GM12878 (cell line): ENCODE results near the gene HUS1B. TPM values are rescaled to one million over a fixed set of nuclear protein-coding genes. Genes with fewer than 3 reads are reported as not detected.

ENCODE experiments used
- ATAC-seq: fragments of 200-7000 bp; cut with Tn5 transposase; 3 replicates; pipeline ENCODE4 v1.9.1; 2020; ENCODE audit warnings: mild to moderate bottlenecking, moderate library complexity
- BruUV-seq: library from RNA; stranded (reverse); fragments of 400-500 nt; replicated peaks from 2 replicates; lab custom pipeline; 2021; lab: Mats Ljungman, UMichigan
- CTCF ChIA-PET: fragments of 300-600 bp; sonication (Branson Sonifier 250); formaldehyde crosslinking; extraction: SDS; loops from one replicate; lab custom pipeline; 2021; ENCODE audit warnings: inconsistent platforms; lab: Yijun Ruan, JAX
- POLR2A ChIA-PET: fragments of 350-600 bp; formaldehyde crosslinking; extraction: SDS; loops from one replicate; lab custom pipeline; 2021; ENCODE audit warnings: inconsistent platforms; lab: Charles Lee
- RAD21 ChIA-PET: fragments of 300-600 bp; sonication (Branson Sonifier 250); formaldehyde crosslinking; loops from one replicate; lab custom pipeline; 2023; ENCODE audit warnings: antibody characterized with exemption; ENCODE audit not compliant: unreplicated experiment; lab: Charles Lee
- SMC1A ChIA-PET: fragments of 300-600 bp; sonication (Branson Sonifier 250); formaldehyde crosslinking; loops from one replicate; lab custom pipeline; 2023; ENCODE audit not compliant: unreplicated experiment, uncharacterized antibody; lab: Charles Lee
- DNase-seq: peaks from one replicate; pipeline ENCODE4 v3.0.0-alpha.2; 2011; ENCODE audit warnings: low read depth, low spot score
- FAIRE-seq: peaks from 3 replicates; lab custom pipeline; 2011; peaks lifted over from hg19 to GRCh38; lab: Jason Lieb, UNC
- H2AFZ ChIP-seq: 2 replicates; pipeline ENCODE4 v1.6.0; 2011; ENCODE audit warnings: low read depth, low read length, control low read depth; ENCODE audit not compliant: control insufficient read depth
- H3K27ac ChIP-seq: 2 replicates; pipeline ENCODE4 v1.5.1; 2011; ENCODE audit warnings: control low read depth; ENCODE audit not compliant: control insufficient read depth, insufficient read depth
- H3K27me3 ChIP-seq, 2 experiments: replicated peaks in 1 of 2; 2 replicates each; pipeline versions ENCODE4 v1.6.0 to v1.6.1; 2011; ENCODE audit warnings: low read length in 1 of 2; ENCODE audit not compliant: control insufficient read depth in 2 of 2, insufficient read depth in 2 of 2
- H3K36me3 ChIP-seq, 2 experiments: 2 replicates each; pipeline ENCODE4 v1.5.1; 2011; ENCODE audit warnings: low read length in 1 of 2; ENCODE audit not compliant: control insufficient read depth in 2 of 2, insufficient read depth in 2 of 2
- H3K4me1 ChIP-seq: 2 replicates; pipeline ENCODE4 v1.6.1; 2011; ENCODE audit warnings: mild to moderate bottlenecking, low read length, moderate library complexity, mixed read lengths; ENCODE audit not compliant: control insufficient read depth, insufficient read depth
- H3K4me2 ChIP-seq: 2 replicates; pipeline ENCODE4 v1.6.0; 2011; ENCODE audit warnings: control low read depth; ENCODE audit not compliant: control insufficient read depth, insufficient read depth
- H3K4me3 ChIP-seq: fragments of 200-600 bp; sonication (generic); 2 replicates; pipeline ENCODE4 v1.5.1; 2016
- H3K79me2 ChIP-seq: 2 replicates; pipeline ENCODE4 v1.6.0; 2011; ENCODE audit warnings: low read length; ENCODE audit not compliant: control insufficient read depth, insufficient read depth
- H3K9ac ChIP-seq: 2 replicates; pipeline ENCODE4 v1.8.0; 2011; ENCODE audit warnings: low read length, control low read depth, mixed read lengths; ENCODE audit not compliant: control insufficient read depth, insufficient read depth
- H3K9me3 ChIP-seq: replicated peaks from 3 replicates; pipeline ENCODE4 v1.5.1; 2011; ENCODE audit warnings: mild to moderate bottlenecking, low read length; ENCODE audit not compliant: control insufficient read depth, insufficient read depth
- H4K20me1 ChIP-seq: 2 replicates; pipeline ENCODE4 v1.6.0; 2011; ENCODE audit not compliant: control insufficient read depth, insufficient read depth
- ATF7 ChIP-seq: fragments of 450-650 bp; IDR thresholded peaks from 2 replicates; pipeline ENCODE4 v1.6.1; 2016; ENCODE audit warnings: low read depth, mild to moderate bottlenecking
- BCL3 ChIP-seq: IDR thresholded peaks from 2 replicates; pipeline ENCODE4 v1.6.1; 2011; ENCODE audit warnings: borderline replicate concordance, low read depth, mild to moderate bottlenecking, moderate library complexity, low read length; ENCODE audit not compliant: insufficient read depth, poor library complexity, severe bottlenecking
- EED ChIP-seq: sonication (generic); IDR thresholded peaks from 2 replicates; pipeline ENCODE4 v1.6.1; 2016; ENCODE audit warnings: antibody characterized with exemption, low read depth
- FOXM1 ChIP-seq: IDR thresholded peaks from 2 replicates; pipeline ENCODE4 v1.6.1; 2012; ENCODE audit warnings: low read depth, mild to moderate bottlenecking, inconsistent platforms, low read length, moderate library complexity
- GATAD2B ChIP-seq: fragments of 450-650 bp; conservative IDR thresholded peaks from 2 replicates; pipeline ENCODE4 v1.6.1; 2017; ENCODE audit warnings: low read depth, mild to moderate bottlenecking, moderate library complexity
- JUND ChIP-seq: IDR thresholded peaks from 2 replicates; pipeline ENCODE4 v1.6.1; 2012; ENCODE audit warnings: low read depth, mild to moderate bottlenecking, low read length, improper control_type of control experiment, moderate library complexity
- NBN ChIP-seq: fragments of 450-650 bp; IDR thresholded peaks from 2 replicates; pipeline ENCODE4 v1.6.1; 2016
- NFXL1 ChIP-seq: fragments of 450-650 bp; IDR thresholded peaks from 2 replicates; pipeline ENCODE4 v1.6.1; 2017; ENCODE audit warnings: antibody characterized with exemption, mild to moderate bottlenecking, borderline replicate concordance
- NR2C1 ChIP-seq: fragments of 450-650 bp; IDR thresholded peaks from 2 replicates; pipeline ENCODE4 v1.6.1; 2017; ENCODE audit warnings: antibody characterized with exemption, mild to moderate bottlenecking, moderate library complexity
- NRF1 ChIP-seq: conservative IDR thresholded peaks from 2 replicates; pipeline ENCODE4 v1.6.1; 2011; ENCODE audit warnings: mild to moderate bottlenecking, low read depth, low read length, improper control_type of control experiment
- SIX5 ChIP-seq: IDR thresholded peaks from 2 replicates; pipeline ENCODE4 v1.6.1; 2011; ENCODE audit warnings: mild to moderate bottlenecking, low read depth, low read length, moderate library complexity; ENCODE audit not compliant: severe bottlenecking
- SP1 ChIP-seq: IDR thresholded peaks from one replicate; pipeline ENCODE4 v1.6.1; 2011; ENCODE audit warnings: low read depth, low read length
- STAT1 ChIP-seq: fragments of 450-650 bp; conservative IDR thresholded peaks from 2 replicates; pipeline ENCODE4 v1.6.1; 2014; ENCODE audit warnings: antibody characterized with exemption, mild to moderate bottlenecking
- TCF12 ChIP-seq: IDR thresholded peaks from 2 replicates; pipeline ENCODE4 v1.6.1; 2011; ENCODE audit warnings: low read depth, mild to moderate bottlenecking, low read length
- YBX1 ChIP-seq: fragments of 450-650 bp; IDR thresholded peaks from 2 replicates; pipeline ENCODE4 v1.6.1; 2016; ENCODE audit warnings: antibody characterized with exemption
- YY1 ChIP-seq: IDR thresholded peaks from 2 replicates; pipeline ENCODE4 v1.6.1; 2011; ENCODE audit warnings: low read depth, mild to moderate bottlenecking, low read length
- ZNF217 ChIP-seq: fragments of 450-650 bp; IDR thresholded peaks from 2 replicates; pipeline ENCODE4 v1.6.1; 2017; ENCODE audit warnings: antibody characterized with exemption, mild to moderate bottlenecking
- WGBS: methylation state at CpG from one replicate; pipeline ENCODE4 v1.1.6; 2016; ENCODE audit warnings: low lambda C conversion rate; ENCODE audit not compliant: insufficient replicate concordance, insufficient coverage; ENCODE audit errors: missing lambda C conversion rate; 5-methylcytosine and 5-hydroxymethylcytosine counted together
- in situ Hi-C: fragments of 300-500 bp; cut with MboI; formaldehyde crosslinking; loops from 9 replicates; pipeline ENCODE4 v1.14.3; 2018; ENCODE audit warnings: mixed read lengths
- intact Hi-C: fragments of 100-400 bp; cut with micrococcal nuclease; formaldehyde crosslinking; loops from one replicate; pipeline ENCODE4 v1.14.2; 2022; ENCODE audit not compliant: unreplicated experiment
- polyA plus RNA-seq, 11 experiments: library from polyadenylated mRNA; depleted of rRNA in 4 of 11; unstranded in 6 of 11; stranded (reverse) in 5 of 11; fragments of >200 nt; fragmentation: Nextera tagmentation in 4 of 11; fragmentation: Illumina TruSeq in 1 of 11; extraction: Ambion mirVana in 4 of 11; extraction: Trizol in 1 of 11; gene quantifications; 1 replicate in 1 of 11; 2 replicates in 10 of 11; pipeline versions ENCODE4 v1.2.1 to v1.2.3, GENCODE V29; 2011 to 2016; ENCODE audit warnings: inconsistent platforms in 2 of 11, missing spikeins in 2 of 11, low read depth in 1 of 11
- total RNA-seq, 4 experiments: library from RNA; depleted of rRNA in 3 of 4; stranded (reverse); fragments of >200 nt in 3 of 4; fragmentation: Illumina TruSeq in 1 of 4; extraction: Trizol in 1 of 4; gene quantifications; 2 replicates each; pipeline versions ENCODE4 v1.2.1 to v1.2.3, GENCODE V29; 2013 to 2021
- TF ChIP-seq, protein P1 (sequence below): IDR thresholded peaks from 2 replicates; pipeline ENCODE4 v1.6.1; 2012; ENCODE audit warnings: low read depth, low read length, improper control_type of control experiment
- TF ChIP-seq, protein P2 (sequence below): fragments of 450-650 bp; IDR thresholded peaks from 2 replicates; pipeline ENCODE4 v1.6.1; 2017; ENCODE audit warnings: mild to moderate bottlenecking, moderate library complexity

HUS1B gene
- total and polyA plus RNA-seq, 10 of the 15 experiments (the other 5 are each of a cell fraction or from before 2014, with no cell fraction given): 0.11 to 1.3 (median 0.68) TPM; not detected in 3

- no TSS peak for BruUV-seq
- Histone ChIP-seq H3K79me2 (peaks cover 2% of the 10 kb centered on the region), H3K36me3 (peaks cover 0 to 4% of the 10 kb centered on the region in 2 experiments; a peak in 2 of 4 replicates), H3K9ac (no peak overlapping the region), H3K4me2 (no peak overlapping the region), H3K9me3 (no peaks in the 10 kb centered on the region; the same call in 2 of the 3 replicates), H2AFZ (no peak overlapping the region), H3K27ac (no peak overlapping the region), H3K4me1 (no peaks in the 10 kb centered on the region), H3K27me3 (no peaks in the 10 kb centered on the region), H4K20me1 (no peaks in the 10 kb centered on the region), H3K4me3 (no peak overlapping the region)
- 87% methylated on average over 12 of the region's 13 CpGs for WGBS
- POLR2A ChIA-PET: interaction anchor here (1.2 to 1.3 kb wide), 2 partner anchors 23 to 51 kb away, joined by 3 read pairs; no protein-coding TSS in a partner anchor
- SMC1A ChIA-PET: interaction anchor here (1.1 to 1.8 kb wide), 3 partner anchors 10 to 505 kb away, joined by 3 to 7 read pairs (median 5); no protein-coding TSS in a partner anchor
- CTCF ChIA-PET: interaction anchor here (0.8 to 2.0 kb wide), 5 partner anchors 13 to 271 kb away, joined by 3 to 4 read pairs (median 3); no protein-coding TSS in a partner anchor
- FAIRE-seq (no peak), ATAC-seq (no peak), DNase-seq (no peak)
- in situ Hi-C loops (no loop called here), intact Hi-C loops (no loop called here)
- TF ChIP-seq YBX1 (no peak), ZNF217 (no peak), EED (no peak), BCL3 (no peak), GATAD2B (no peak), YY1 (no peak), SIX5 (no peak), JUND (no peak), NR2C1 (no peak), NFXL1 (no peak), NRF1 (no peak), FOXM1 (no peak), TCF12 (no peak), STAT1 (no peak), ATF7 (no peak), NBN (no peak), SP1 (no peak)
- TF ChIP-seq, protein P1, sequence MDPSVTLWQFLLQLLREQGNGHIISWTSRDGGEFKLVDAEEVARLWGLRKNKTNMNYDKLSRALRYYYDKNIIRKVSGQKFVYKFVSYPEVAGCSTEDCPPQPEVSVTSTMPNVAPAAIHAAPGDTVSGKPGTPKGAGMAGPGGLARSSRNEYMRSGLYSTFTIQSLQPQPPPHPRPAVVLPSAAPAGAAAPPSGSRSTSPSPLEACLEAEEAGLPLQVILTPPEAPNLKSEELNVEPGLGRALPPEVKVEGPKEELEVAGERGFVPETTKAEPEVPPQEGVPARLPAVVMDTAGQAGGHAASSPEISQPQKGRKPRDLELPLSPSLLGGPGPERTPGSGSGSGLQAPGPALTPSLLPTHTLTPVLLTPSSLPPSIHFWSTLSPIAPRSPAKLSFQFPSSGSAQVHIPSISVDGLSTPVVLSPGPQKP: no peak
- TF ChIP-seq, protein P2, sequence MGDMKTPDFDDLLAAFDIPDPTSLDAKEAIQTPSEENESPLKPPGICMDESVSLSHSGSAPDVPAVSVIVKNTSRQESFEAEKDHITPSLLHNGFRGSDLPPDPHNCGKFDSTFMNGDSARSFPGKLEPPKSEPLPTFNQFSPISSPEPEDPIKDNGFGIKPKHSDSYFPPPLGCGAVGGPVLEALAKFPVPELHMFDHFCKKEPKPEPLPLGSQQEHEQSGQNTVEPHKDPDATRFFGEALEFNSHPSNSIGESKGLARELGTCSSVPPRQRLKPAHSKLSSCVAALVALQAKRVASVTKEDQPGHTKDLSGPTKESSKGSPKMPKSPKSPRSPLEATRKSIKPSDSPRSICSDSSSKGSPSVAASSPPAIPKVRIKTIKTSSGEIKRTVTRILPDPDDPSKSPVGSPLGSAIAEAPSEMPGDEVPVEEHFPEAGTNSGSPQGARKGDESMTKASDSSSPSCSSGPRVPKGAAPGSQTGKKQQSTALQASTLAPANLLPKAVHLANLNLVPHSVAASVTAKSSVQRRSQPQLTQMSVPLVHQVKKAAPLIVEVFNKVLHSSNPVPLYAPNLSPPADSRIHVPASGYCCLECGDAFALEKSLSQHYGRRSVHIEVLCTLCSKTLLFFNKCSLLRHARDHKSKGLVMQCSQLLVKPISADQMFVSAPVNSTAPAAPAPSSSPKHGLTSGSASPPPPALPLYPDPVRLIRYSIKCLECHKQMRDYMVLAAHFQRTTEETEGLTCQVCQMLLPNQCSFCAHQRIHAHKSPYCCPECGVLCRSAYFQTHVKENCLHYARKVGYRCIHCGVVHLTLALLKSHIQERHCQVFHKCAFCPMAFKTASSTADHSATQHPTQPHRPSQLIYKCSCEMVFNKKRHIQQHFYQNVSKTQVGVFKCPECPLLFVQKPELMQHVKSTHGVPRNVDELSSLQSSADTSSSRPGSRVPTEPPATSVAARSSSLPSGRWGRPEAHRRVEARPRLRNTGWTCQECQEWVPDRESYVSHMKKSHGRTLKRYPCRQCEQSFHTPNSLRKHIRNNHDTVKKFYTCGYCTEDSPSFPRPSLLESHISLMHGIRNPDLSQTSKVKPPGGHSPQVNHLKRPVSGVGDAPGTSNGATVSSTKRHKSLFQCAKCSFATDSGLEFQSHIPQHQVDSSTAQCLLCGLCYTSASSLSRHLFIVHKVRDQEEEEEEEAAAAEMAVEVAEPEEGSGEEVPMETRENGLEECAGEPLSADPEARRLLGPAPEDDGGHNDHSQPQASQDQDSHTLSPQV: no peak
- RAD21 ChIA-PET: no interaction called here
These were observed 3.0 kb upstream of the HUS1B start for GRCh38 chr6:659716-660581.
